HCT116 (cell line): Measurements from ENCODE around the gene SLC25A4. TPM values are rescaled to one million over a fixed set of nuclear protein-coding genes. Genes with fewer than 3 reads are reported as not detected.

Source experiments
- ATAC-seq: fragments of 200-7000 bp; cut with Tn5 transposase; 2 replicates; pipeline ENCODE4 v1.9.1; 2020; ENCODE audit warnings: mild to moderate bottlenecking, moderate library complexity
- BruUV-seq: library from RNA; stranded (reverse); fragments of 400-500 nt; replicated peaks from 2 replicates; lab custom pipeline; 2021; lab: Mats Ljungman, UMichigan
- CTCF ChIA-PET: fragments of 300-600 bp; sonication (Branson Sonifier 250); formaldehyde crosslinking; loops from one replicate; lab custom pipeline; 2021; ENCODE audit warnings: antibody characterized with exemption; lab: Charles Lee
- POLR2A ChIA-PET: fragments of 300-600, 350-600 bp; sonication (Branson Sonifier 250); formaldehyde crosslinking; loops from one replicate; lab custom pipeline; 2021; ENCODE audit warnings: antibody characterized with exemption; lab: Charles Lee
- RAD21 ChIA-PET, 2 experiments: fragments of 300-600 bp; sonication (Branson Sonifier 250); formaldehyde crosslinking; loops; one replicate each; lab custom pipeline; 2023; ENCODE audit warnings: low total read pairs in 2 of 2; ENCODE audit not compliant: uncharacterized antibody in 2 of 2, unreplicated experiment in 2 of 2, low non-redundant PET in 1 of 2; lab: Charles Lee
- DNase-seq: peaks from one replicate; pipeline ENCODE4 v3.0.0-alpha.2; 2010; ENCODE audit warnings: low read depth, low spot score
- H2AFZ ChIP-seq: fragments of 200-600 bp; shearing (Covaris generic), sonication (generic); 2 replicates; pipeline ENCODE4 v1.6.1; 2017; ENCODE audit warnings: low read depth, mixed run types, mixed read lengths, antibody characterized with exemption, low read length; ENCODE audit not compliant: poor library complexity, severe bottlenecking
- H3K27ac ChIP-seq: 2 replicates; pipeline ENCODE4 v1.5.1; 2012; ENCODE audit warnings: low read depth, low read length
- H3K27me3 ChIP-seq: fragments of 200-600 bp; sonication (generic); 2 replicates; pipeline ENCODE4 v1.6.1; 2016; ENCODE audit warnings: mixed run types, low read length, mixed read lengths; ENCODE audit not compliant: insufficient read depth
- H3K36me3 ChIP-seq, 2 experiments: fragments of 200-500 bp in 1 of 2; fragments of 200-600 bp in 1 of 2; sonication (Bioruptor generic) in 1 of 2; sonication (generic) in 1 of 2; 2 replicates each; pipeline versions ENCODE4 v1.5.1 to v1.6.1; 2014 to 2016; ENCODE audit warnings: low read length in 2 of 2, inconsistent platforms in 1 of 2, mixed read lengths in 1 of 2, mixed run types in 1 of 2; ENCODE audit not compliant: insufficient read depth in 2 of 2, control insufficient read depth in 1 of 2
- H3K4me1 ChIP-seq, 2 experiments: fragments of 200-600 bp in 1 of 2; sonication (generic) in 1 of 2; 2 replicates each; pipeline versions ENCODE4 v1.5.1 to v1.6.1; 2012 to 2017; ENCODE audit warnings: low read length in 2 of 2, inconsistent platforms in 1 of 2, mild to moderate bottlenecking in 1 of 2, mixed read lengths in 1 of 2, mixed run types in 1 of 2, moderate library complexity in 1 of 2; ENCODE audit not compliant: insufficient read depth in 2 of 2, control insufficient read depth in 1 of 2
- H3K4me2 ChIP-seq: fragments of 200-600 bp; sonication (generic); 2 replicates; pipeline ENCODE4 v1.6.1; 2017; ENCODE audit warnings: mixed run types, low read length, mixed read lengths
- H3K4me3 ChIP-seq, 2 experiments: fragments of 200-600 bp in 1 of 2; sonication (generic) in 1 of 2; replicated peaks in 1 of 2; 2 replicates each; pipeline ENCODE4 v1.5.1; 2011 to 2016; ENCODE audit warnings: low read length in 2 of 2, control low read depth in 1 of 2, low read depth in 1 of 2, mild to moderate bottlenecking in 1 of 2, mixed read lengths in 1 of 2, mixed run types in 1 of 2
- H3K79me2 ChIP-seq: fragments of 200-600 bp; sonication (generic); 2 replicates; pipeline ENCODE4 v1.6.1; 2017; ENCODE audit warnings: mild to moderate bottlenecking, mixed run types, low read length, moderate library complexity, mixed read lengths; ENCODE audit not compliant: insufficient read depth
- H3K9ac ChIP-seq: fragments of 200-600 bp; sonication (generic); 2 replicates; pipeline ENCODE4 v1.6.1; 2016; ENCODE audit warnings: low read length, mixed read lengths
- H3K9me2 ChIP-seq: fragments of 200-600 bp; sonication (generic), shearing (Covaris generic); 2 replicates; pipeline ENCODE4 v1.6.1; 2017; ENCODE audit warnings: mixed run types, mild to moderate bottlenecking, moderate library complexity; ENCODE audit not compliant: insufficient read depth
- H3K9me3 ChIP-seq, 2 experiments: fragments of 200-500 bp in 1 of 2; fragments of 200-600 bp in 1 of 2; sonication (Bioruptor generic) in 1 of 2; sonication (generic) in 1 of 2; 2 replicates each; pipeline ENCODE4 v1.6.1; 2014 to 2017; ENCODE audit warnings: low read length in 2 of 2, mixed read lengths in 2 of 2, inconsistent platforms in 1 of 2, low read depth in 1 of 2, mild to moderate bottlenecking in 1 of 2, mixed run types in 1 of 2, moderate library complexity in 1 of 2; ENCODE audit not compliant: control insufficient read depth in 1 of 2, insufficient read depth in 1 of 2
- H4K20me1 ChIP-seq: fragments of 200-600 bp; sonication (generic), shearing (Covaris generic); 2 replicates; pipeline ENCODE4 v1.6.1; 2017; ENCODE audit warnings: mixed run types, mild to moderate bottlenecking, moderate library complexity; ENCODE audit not compliant: insufficient read depth
- ELF1 ChIP-seq: IDR thresholded peaks from 2 replicates; pipeline ENCODE4 v1.6.1; 2012; ENCODE audit warnings: low read depth, borderline replicate concordance
- MAX ChIP-seq: IDR thresholded peaks from 2 replicates; pipeline ENCODE4 v1.6.1; 2012
- POLR2AphosphoS5 ChIP-seq: IDR thresholded peaks from 2 replicates; pipeline ENCODE4 v1.6.1; 2011; ENCODE audit warnings: mild to moderate bottlenecking, low read depth, low read length, moderate library complexity
- RAD21 ChIP-seq: IDR thresholded peaks from 2 replicates; pipeline ENCODE4 v1.6.1; 2012; ENCODE audit warnings: low read depth, mild to moderate bottlenecking
- SP1 ChIP-seq: IDR thresholded peaks from 2 replicates; pipeline ENCODE4 v1.6.1; 2012; ENCODE audit warnings: low read depth
- YY1 ChIP-seq: IDR thresholded peaks from 2 replicates; pipeline ENCODE4 v1.6.1; 2011; ENCODE audit warnings: low read length, low read depth, moderate library complexity, mild to moderate bottlenecking; ENCODE audit not compliant: insufficient replicate concordance; ENCODE audit errors: extremely low read depth
- ZNF274 ChIP-seq: fragments of 200-500 bp; sonication (Bioruptor generic); IDR thresholded peaks from 2 replicates; pipeline ENCODE4 v1.6.1; 2014; ENCODE audit warnings: mild to moderate bottlenecking, low read depth, low read length, inconsistent platforms
- intact Hi-C: fragments of 100-400 bp; cut with micrococcal nuclease; formaldehyde crosslinking; loops from 2 replicates; pipeline ENCODE4 v1.10.0; 2022
- total RNA-seq: library from RNA; stranded (reverse); gene quantifications from one replicate; pipeline ENCODE4 v1.2.1, GENCODE V29; 2021; ENCODE audit not compliant: unreplicated experiment
- TF ChIP-seq, protein P1 (sequence below): IDR thresholded peaks from 2 replicates; pipeline ENCODE4 v1.6.1; 2012; ENCODE audit warnings: low read depth
- TF ChIP-seq, protein P2 (sequence below), 3 experiments: fragments of 200-600 bp in 1 of 3; sonication (generic) in 1 of 3; IDR thresholded peaks in 2 of 3; conservative IDR thresholded peaks in 1 of 3; 2 replicates each; pipeline ENCODE4 v1.5.1; 2012 to 2017; ENCODE audit warnings: low read depth in 2 of 3, low read length in 2 of 3, antibody characterized with exemption in 1 of 3, borderline replicate concordance in 1 of 3, control low read depth in 1 of 3, mild to moderate bottlenecking in 1 of 3, mixed read lengths in 1 of 3, mixed run types in 1 of 3, moderate library complexity in 1 of 3; ENCODE audit not compliant: insufficient read depth in 1 of 3

SLC25A4 gene
- total RNA-seq, 1 experiment from 2014 or later, result 27.9 TPM

- TF ChIP-seq, protein P1, sequence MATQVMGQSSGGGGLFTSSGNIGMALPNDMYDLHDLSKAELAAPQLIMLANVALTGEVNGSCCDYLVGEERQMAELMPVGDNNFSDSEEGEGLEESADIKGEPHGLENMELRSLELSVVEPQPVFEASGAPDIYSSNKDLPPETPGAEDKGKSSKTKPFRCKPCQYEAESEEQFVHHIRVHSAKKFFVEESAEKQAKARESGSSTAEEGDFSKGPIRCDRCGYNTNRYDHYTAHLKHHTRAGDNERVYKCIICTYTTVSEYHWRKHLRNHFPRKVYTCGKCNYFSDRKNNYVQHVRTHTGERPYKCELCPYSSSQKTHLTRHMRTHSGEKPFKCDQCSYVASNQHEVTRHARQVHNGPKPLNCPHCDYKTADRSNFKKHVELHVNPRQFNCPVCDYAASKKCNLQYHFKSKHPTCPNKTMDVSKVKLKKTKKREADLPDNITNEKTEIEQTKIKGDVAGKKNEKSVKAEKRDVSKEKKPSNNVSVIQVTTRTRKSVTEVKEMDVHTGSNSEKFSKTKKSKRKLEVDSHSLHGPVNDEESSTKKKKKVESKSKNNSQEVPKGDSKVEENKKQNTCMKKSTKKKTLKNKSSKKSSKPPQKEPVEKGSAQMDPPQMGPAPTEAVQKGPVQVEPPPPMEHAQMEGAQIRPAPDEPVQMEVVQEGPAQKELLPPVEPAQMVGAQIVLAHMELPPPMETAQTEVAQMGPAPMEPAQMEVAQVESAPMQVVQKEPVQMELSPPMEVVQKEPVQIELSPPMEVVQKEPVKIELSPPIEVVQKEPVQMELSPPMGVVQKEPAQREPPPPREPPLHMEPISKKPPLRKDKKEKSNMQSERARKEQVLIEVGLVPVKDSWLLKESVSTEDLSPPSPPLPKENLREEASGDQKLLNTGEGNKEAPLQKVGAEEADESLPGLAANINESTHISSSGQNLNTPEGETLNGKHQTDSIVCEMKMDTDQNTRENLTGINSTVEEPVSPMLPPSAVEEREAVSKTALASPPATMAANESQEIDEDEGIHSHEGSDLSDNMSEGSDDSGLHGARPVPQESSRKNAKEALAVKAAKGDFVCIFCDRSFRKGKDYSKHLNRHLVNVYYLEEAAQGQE, result no peak
- no peak for TF ChIP-seq SP1
- TF ChIP-seq ELF1, result no peak
- TF ChIP-seq RAD21, result no peak
- no peak for TF ChIP-seq MAX
Observed at GRCh38 chr4:185120631-185120946, 22.5 kb upstream of the SLC25A4 start (continued).

- ChIA-PET CTCF (interaction anchor here (0.9 to 1.7 kb wide), 2 partner anchors 12 to 61 kb away, joined by 3 to 7 read pairs; no protein-coding TSS in a partner anchor), RAD21 (no interaction called here), POLR2A (no interaction called here)
- intact Hi-C loops, result no loop called here
- H3K9me3 ChIP-seq, result no peaks in the 10 kb centered on the region
- H3K79me2 ChIP-seq, result no peaks in the 10 kb centered on the region
- no peaks in the 10 kb centered on the region for H4K20me1 ChIP-seq
- BruUV-seq, result no TSS peak
- peaks cover 0 to 10% of the 10 kb centered on the region in 2 experiments; a peak in 2 of 4 replicates for H3K4me1 ChIP-seq
- DNase-seq, result no peak
- no peak overlapping the region for H3K27ac ChIP-seq
- no peak overlapping the region for H2AFZ ChIP-seq
- H3K36me3 ChIP-seq, result no peaks in the 10 kb centered on the region
- no peaks in the 10 kb centered on the region for H3K9me2 ChIP-seq
- TF ChIP-seq MAX (no peak), YY1 (no peak), ZNF274 (no peak), POLR2AphosphoS5 (no peak), SP1 (no peak)
- TF ChIP-seq, protein P2, sequence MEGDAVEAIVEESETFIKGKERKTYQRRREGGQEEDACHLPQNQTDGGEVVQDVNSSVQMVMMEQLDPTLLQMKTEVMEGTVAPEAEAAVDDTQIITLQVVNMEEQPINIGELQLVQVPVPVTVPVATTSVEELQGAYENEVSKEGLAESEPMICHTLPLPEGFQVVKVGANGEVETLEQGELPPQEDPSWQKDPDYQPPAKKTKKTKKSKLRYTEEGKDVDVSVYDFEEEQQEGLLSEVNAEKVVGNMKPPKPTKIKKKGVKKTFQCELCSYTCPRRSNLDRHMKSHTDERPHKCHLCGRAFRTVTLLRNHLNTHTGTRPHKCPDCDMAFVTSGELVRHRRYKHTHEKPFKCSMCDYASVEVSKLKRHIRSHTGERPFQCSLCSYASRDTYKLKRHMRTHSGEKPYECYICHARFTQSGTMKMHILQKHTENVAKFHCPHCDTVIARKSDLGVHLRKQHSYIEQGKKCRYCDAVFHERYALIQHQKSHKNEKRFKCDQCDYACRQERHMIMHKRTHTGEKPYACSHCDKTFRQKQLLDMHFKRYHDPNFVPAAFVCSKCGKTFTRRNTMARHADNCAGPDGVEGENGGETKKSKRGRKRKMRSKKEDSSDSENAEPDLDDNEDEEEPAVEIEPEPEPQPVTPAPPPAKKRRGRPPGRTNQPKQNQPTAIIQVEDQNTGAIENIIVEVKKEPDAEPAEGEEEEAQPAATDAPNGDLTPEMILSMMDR (IDR thresholded peaks at IDR 0.05 in 2 of 3, conservative IDR thresholded peaks at IDR 0.05 in 1 of 3; ENCODE audit: borderline replicate concordance in 1 of 3, insufficient read depth in 1 of 3, low read depth in 2 of 3, low read length in 2 of 3), result no peak
- H3K27me3 ChIP-seq, result no peaks in the 10 kb centered on the region
- H3K9ac ChIP-seq, result no peak overlapping the region
- no peak overlapping the region for H3K4me3 ChIP-seq
- H3K4me2 ChIP-seq, result no peak overlapping the region
- ATAC-seq, result no peak
Observed at GRCh38 chr4:185122681-185123345, 20.3 kb upstream of the SLC25A4 start.
